Progenitor cell of endocrine pancreas (in vitro differentiated cells): ENCODE measurements around the gene KIFC1. TPM values are rescaled to one million over a fixed set of nuclear protein-coding genes. Genes with fewer than 3 reads are reported as not detected.
"Not testable (repeated sequence)": the region's sequence is repeated elsewhere in the genome, so short reads cannot be mapped to it uniquely, and the experiment has no call there.

Experiments
- DNase-seq: peaks from one replicate; pipeline ENCODE4 v3.0.0; 2021; ENCODE audit warnings: low spot score; ENCODE audit not compliant: unreplicated experiment
- H3K27ac Mint-ChIP-seq: 2 replicates; pipeline ENCODE4 v1.8.0; 2021; ENCODE audit warnings: mild to moderate bottlenecking, moderate library complexity, mixed read lengths
- H3K27me3 Mint-ChIP-seq: 2 replicates; pipeline ENCODE4 v1.8.0; 2021; ENCODE audit warnings: mixed read lengths
- H3K36me3 Mint-ChIP-seq: 2 replicates; pipeline ENCODE4 v1.8.0; 2022; ENCODE audit warnings: mixed read lengths; ENCODE audit not compliant: insufficient read depth
- H3K4me1 Mint-ChIP-seq: 2 replicates; pipeline ENCODE4 v1.8.0; 2021; ENCODE audit warnings: low read depth, mixed read lengths
- H3K4me3 Mint-ChIP-seq: 2 replicates; pipeline ENCODE4 v1.8.0; 2021; ENCODE audit warnings: low read depth, mild to moderate bottlenecking, moderate library complexity, mixed read lengths
- H3K9me3 Mint-ChIP-seq: 2 replicates; pipeline ENCODE4 v1.8.0; 2021; ENCODE audit warnings: low read depth, mixed read lengths
- CTCF ChIP-seq: fragments of 200-600 bp; sonication (generic); IDR thresholded peaks from one replicate; pipeline ENCODE4 v1.5.0; 2021; ENCODE audit warnings: antibody characterized with exemption, mild to moderate bottlenecking; ENCODE audit not compliant: unreplicated experiment
- total RNA-seq: library from RNA; stranded (reverse); gene quantifications from 2 replicates; pipeline ENCODE4 v1.2.1, GENCODE V29; 2021

KIFC1 gene
- total RNA-seq, 1 donor from 2014 or later: 46.6 TPM

GRCh38 chr6:33373960-33374910, 17.4 kb upstream of the KIFC1 start:
- H3K4me3 Mint-ChIP-seq: no peak overlapping the region
- H3K9me3 Mint-ChIP-seq: no peaks in the 10 kb centered on the region
- no peak for DNase-seq
- H3K4me1 Mint-ChIP-seq: peaks cover 16% of the 10 kb centered on the region
- no peaks in the 10 kb centered on the region for H3K27me3 Mint-ChIP-seq
- H3K36me3 Mint-ChIP-seq: no peaks in the 10 kb centered on the region
- TF ChIP-seq CTCF: no peak
- H3K27ac Mint-ChIP-seq: no peak overlapping the region

DNA sequence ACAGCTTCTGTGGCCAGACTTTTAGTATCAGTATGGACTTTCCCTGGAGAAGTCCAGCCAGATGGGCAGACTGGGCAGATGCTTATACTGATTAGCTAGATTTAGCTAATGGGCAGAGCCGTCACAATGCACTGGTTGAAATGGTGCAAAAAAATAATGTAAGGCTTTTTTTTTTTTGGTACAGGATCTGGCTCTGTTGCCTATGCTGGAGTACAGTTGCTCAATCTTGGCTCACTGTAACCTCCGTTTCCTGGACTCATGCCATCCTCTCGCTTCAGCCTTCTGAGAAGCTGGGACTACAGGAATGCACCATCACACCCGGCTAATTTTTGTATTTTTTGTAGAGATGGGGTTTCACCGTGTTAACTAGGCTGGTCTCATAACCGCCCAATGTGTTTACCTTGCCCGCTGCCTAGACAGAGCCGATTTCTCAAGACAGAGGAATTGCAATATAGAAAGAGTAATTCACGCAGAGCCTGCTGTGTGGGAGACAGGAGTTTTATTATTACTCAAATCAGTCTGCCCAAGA, 16.4 kb upstream of the KIFC1 start:
- no peak for DNase-seq
- no peak overlapping the region for H3K4me3 Mint-ChIP-seq
- H3K36me3 Mint-ChIP-seq: no peaks in the 10 kb centered on the region

DNA sequence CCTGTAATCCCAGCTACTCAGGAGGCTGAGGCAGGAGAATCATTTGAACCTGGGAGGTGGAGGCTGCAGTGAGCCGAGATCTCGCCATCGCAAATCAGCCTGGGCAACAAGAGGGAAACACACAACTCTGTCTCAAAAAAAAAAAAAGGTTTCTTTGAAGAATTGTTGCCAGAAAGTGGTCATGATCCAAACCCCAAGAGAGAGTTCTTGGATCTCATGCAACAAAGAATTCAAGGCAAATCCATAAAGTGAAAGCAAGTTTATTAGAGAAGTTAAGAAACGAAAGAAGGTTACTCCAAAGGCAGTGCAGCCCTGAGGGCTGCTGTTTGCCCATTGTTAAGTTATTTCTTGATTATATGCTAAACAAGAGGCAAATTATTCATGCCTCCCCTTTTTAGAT, 14.5 kb upstream of the KIFC1 start:
- H3K36me3 Mint-ChIP-seq: no peaks in the 10 kb centered on the region
- peaks cover 16% of the 10 kb centered on the region for H3K4me1 Mint-ChIP-seq
- DNase-seq: no peak
- no peaks in the 10 kb centered on the region for H3K9me3 Mint-ChIP-seq
- H3K4me3 Mint-ChIP-seq: no peak overlapping the region
- H3K27me3 Mint-ChIP-seq: no peaks in the 10 kb centered on the region
- no peak overlapping the region for H3K27ac Mint-ChIP-seq
- no peak for TF ChIP-seq CTCF

More for the DNA sequence above, 16.4 kb upstream of the KIFC1 start:
- Mint-ChIP-seq H3K4me1 (peaks cover 16% of the 10 kb centered on the region), H3K27me3 (no peaks in the 10 kb centered on the region), H3K27ac (no peak overlapping the region), H3K9me3 (no peaks in the 10 kb centered on the region)
- TF ChIP-seq CTCF: no peak

- H3K27me3 Mint-ChIP-seq, DNase-seq, H3K36me3 Mint-ChIP-seq, H3K4me1 Mint-ChIP-seq, H3K9me3 Mint-ChIP-seq, H3K4me3 Mint-ChIP-seq, H3K27ac Mint-ChIP-seq: not testable (repeated sequence)
Measured at GRCh38 chr6:33379184-33379583, 12.4 kb upstream of the KIFC1 start.

GRCh38 chr6:33380272-33380981, 11.2 kb upstream of the KIFC1 start:
- TF ChIP-seq CTCF: no peak
- H3K27me3 Mint-ChIP-seq: no peaks in the 10 kb centered on the region
- H3K4me3 Mint-ChIP-seq: no peak overlapping the region
- H3K27ac Mint-ChIP-seq: no peak overlapping the region
- no peak for DNase-seq
- H3K36me3 Mint-ChIP-seq: no peaks in the 10 kb centered on the region
- H3K9me3 Mint-ChIP-seq: no peaks in the 10 kb centered on the region
- H3K4me1 Mint-ChIP-seq: peaks cover 2% of the 10 kb centered on the region
